ENCODE results near the gene SLC30A5.
A peak's percentile ranks its signal among the peaks of the same experiment; 100 is the strongest.
"Not testable (repeated sequence)": the region's sequence is repeated elsewhere in the genome, so short reads cannot be mapped to it uniquely, and the experiment has no call there.

Gene SLC30A5

GRCh38 chr5:69093771-69094482 is at the start of gene SLC30A5:
TSS of gene SLC30A5 (plus strand) at chr5:69094014. CDS start at chr5:69094256, 242 bp downstream.
- DNase-seq = peak; percentile 99 to 100

DNA sequence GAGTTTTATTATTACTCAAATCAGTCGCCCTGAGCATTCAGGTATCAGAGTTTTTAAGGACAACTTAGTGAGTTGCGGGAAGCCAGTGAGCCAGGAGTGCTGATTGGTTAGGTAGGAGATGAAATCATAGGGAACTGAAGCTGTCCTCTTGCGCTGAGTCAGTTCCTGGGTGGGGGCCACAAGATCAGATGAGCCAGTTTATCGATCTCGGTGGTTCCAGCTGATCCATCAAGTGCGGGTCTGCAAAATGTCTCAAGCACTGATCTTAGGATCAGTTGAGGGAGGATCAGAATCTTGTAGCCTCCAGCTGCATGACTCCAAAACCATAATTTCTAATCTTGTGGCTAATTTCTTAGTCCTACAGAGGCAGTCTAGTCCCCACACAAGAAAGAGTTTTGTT is 48.6 kb upstream of the SLC30A5 start:
- DNase-seq = not testable (repeated sequence)

GRCh38 chr5:69046375-69046957 is 47.3 kb upstream of the SLC30A5 start:
- DNase-seq = no peak

GRCh38 chr5:69048230-69048629 is 45.6 kb upstream of the SLC30A5 start:
- no peak for DNase-seq

- no peak for DNase-seq
These were observed 44.7 kb upstream of the SLC30A5 start for GRCh38 chr5:69049151-69049550.

GRCh38 chr5:69049796-69050195 is 44.0 kb upstream of the SLC30A5 start:
- DNase-seq = no peak

DNA sequence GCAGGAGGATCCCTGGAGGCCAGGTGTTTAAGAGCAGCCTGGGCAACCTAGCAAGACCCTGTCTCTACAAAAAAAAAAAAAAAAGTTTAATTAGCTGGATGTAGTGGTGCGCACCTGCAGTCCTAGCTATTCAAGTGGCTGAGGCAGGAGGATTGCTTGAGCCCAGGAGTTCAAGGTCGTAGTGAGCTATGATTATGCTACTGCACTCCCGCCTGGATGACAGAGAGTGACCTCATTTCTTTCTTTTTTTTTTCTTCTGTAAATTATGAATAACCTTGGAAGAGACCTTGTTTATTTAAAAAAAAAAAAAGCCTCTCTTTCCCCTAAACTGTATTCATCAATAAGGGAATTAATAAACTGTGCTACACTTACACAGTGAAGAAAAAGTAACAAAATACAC is 43.6 kb upstream of the SLC30A5 start:
- DNase-seq = no peak

DNA sequence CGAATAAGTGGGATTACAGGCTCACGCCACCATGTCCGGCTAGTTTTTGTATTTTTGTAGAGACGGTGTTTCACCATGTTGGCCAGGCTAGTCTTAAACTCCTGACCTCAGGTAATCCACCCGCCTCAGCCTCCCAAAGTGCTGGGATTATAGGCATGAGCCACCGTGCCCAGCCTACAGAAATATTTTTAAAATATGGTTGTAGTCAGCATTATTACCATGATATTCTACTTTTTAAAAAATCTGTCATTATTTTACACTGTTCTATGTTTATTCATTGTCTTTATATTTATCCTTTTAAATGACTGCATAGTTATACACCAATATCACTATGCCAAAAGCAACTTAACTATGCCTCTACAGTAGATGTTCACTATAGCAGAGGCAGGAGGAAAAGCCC is 41.6 kb upstream of the SLC30A5 start:
- DNase-seq = no peak

GRCh38 chr5:69074664-69075521 is 18.9 kb upstream of the SLC30A5 start:
- no peak for DNase-seq

GRCh38 chr5:69075522-69076179 is 18.2 kb upstream of the SLC30A5 start:
- DNase-seq = no peak

DNA sequence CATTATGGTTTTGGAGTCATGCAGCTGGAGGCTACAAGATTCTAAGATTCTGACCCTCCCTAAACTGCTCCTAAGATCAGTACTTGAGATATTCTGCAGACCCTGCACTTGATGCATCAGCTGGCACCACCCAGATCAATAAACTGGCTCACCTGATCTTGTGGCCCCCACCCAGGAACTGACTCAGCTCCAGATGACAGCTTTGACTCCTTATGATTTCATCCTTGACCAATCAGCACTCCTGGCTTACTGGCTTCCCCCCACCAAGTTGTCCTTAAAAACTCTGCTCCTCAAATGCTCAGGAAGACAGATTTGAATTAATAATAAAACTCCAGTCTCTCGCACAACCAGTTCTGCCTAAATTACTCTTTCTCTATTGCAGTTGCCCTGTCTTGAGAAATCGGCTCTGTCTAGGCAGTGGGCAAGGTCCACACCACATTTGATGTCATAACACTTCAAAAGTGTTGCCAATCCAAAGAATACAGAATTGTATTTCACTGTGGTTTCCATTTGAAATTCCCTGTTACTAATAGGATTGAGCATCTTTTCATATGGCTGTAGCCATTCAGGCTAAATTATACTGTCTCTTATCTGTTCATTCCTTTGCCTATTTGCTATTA is 14.8 kb upstream of the SLC30A5 start:
- no peak for DNase-seq

GRCh38 chr5:69079556-69079955 is 14.3 kb upstream of the SLC30A5 start:
- no peak for DNase-seq

GRCh38 chr5:69083412-69083811 is 10.4 kb upstream of the SLC30A5 start:
- DNase-seq = peak; percentile 36 to 47

DNA sequence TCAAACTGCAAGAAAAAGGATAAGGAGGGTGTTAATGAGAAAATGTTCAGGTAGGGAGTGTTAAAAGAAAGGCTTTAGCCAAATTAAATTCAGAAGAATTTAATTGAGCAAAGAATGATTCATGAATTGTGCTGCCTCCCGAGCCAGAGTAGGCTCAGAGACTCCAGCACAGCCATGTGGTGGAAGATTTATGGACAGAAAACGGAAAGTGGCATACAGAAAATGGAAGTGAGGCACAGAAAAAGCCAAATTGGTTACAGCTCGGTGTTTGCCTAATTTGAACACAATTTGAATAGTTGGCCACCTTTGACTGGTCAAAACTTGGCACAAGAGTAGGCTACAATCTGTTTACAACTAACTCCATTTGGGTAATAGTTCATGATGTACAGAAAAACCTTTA is 9.6 kb upstream of the SLC30A5 start:
- no peak for DNase-seq

DNA sequence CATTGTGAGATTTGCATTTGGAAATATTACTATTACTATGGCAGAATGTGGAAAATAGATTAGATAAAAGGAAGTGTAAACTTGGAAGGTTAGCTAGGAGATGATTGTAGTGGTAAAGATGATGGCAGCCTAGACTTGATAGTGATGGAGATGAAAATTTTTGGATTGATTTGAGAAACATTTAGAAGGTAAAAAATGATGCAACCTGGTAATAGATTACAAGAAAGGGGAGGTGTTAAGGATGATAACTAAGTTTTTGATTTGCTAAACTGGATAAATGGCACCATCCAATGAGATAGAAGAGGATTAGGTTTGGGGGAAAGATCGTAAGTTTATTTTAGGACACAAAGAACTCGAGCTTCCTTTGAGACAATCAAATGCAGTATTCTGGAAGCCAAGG is 8.9 kb upstream of the SLC30A5 start:
- DNase-seq = no peak

DNA sequence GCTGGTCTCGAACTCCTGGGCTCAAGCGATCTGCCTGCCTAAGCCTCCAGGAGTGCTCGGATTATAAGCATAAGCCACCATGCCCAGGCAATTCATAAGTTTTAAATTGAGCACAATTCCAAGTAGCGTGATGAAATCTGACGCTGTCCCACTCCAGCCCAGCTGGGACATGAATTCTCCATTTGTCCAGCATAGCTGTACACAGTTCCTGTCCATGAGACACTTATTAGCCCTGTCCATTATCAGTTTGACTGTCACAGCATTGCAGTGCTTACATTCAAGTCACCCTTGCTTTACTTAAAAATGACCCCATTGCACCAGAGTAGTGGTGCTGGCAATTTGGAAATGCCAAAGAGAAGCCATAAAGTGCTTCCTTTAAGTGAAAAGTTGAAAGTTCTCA is 7.6 kb upstream of the SLC30A5 start:
- DNase-seq = no peak

GRCh38 chr5:69088006-69088405 is 5.8 kb upstream of the SLC30A5 start:
- not testable (repeated sequence) for DNase-seq

- no peak for DNase-seq
These were observed 3.7 kb upstream of the SLC30A5 start for GRCh38 chr5:69090158-69090557.

- no peak for DNase-seq
These were observed 2.0 kb upstream of the SLC30A5 start for GRCh38 chr5:69091771-69092170.

GRCh38 chr5:69092969-69093368 is 845 bp upstream of the SLC30A5 start:
- DNase-seq = no peak

DNA sequence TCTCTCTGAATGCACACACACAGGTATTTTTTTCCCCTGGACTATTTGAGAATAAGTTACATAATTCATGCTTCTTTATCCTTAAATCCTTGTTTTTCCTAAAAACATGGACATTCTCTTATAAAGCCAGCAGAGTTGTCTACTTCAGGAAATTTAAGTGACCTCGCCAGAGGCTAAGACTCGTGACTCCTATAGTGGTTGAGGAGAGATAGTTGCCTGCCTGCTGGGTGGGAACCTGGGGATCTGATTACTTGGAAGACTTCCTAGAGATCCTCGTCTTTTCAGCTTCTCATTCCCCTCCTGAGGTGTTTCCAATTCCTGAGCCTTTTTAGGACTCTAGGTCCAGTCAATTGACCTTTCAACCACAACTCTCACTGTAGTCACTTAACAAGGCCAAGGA is 5.5 kb downstream of the SLC30A5 start:
- DNase-seq = no peak

- DNase-seq = no peak
These were observed 9.7 kb downstream of the SLC30A5 start for GRCh38 chr5:69103521-69103920.

Measured in SW 1271 (cell line).